T-helper 2 cell treated with Interferon-gamma antibody and Interleukin-4, amounts not matched to agents 100 ng/mL and 5 ng/mL, for 36 hours (primary cell): ENCODE measurements around the gene VPS39. TPM values are rescaled to one million over a fixed set of nuclear protein-coding genes. Genes with fewer than 3 reads are reported as not detected.

Experiments used
- intact Hi-C: fragments of 100-400 bp; cut with micrococcal nuclease; formaldehyde crosslinking; loops from one replicate; pipeline ENCODE4 v1.15.1; 2023
- total RNA-seq: library from RNA; stranded (reverse); gene quantifications from 2 replicates; pipeline ENCODE4 v1.2.3, GENCODE V29; 2022

Gene VPS39
- total RNA-seq, 1 donor from 2014 or later, result 74.1 TPM

DNA sequence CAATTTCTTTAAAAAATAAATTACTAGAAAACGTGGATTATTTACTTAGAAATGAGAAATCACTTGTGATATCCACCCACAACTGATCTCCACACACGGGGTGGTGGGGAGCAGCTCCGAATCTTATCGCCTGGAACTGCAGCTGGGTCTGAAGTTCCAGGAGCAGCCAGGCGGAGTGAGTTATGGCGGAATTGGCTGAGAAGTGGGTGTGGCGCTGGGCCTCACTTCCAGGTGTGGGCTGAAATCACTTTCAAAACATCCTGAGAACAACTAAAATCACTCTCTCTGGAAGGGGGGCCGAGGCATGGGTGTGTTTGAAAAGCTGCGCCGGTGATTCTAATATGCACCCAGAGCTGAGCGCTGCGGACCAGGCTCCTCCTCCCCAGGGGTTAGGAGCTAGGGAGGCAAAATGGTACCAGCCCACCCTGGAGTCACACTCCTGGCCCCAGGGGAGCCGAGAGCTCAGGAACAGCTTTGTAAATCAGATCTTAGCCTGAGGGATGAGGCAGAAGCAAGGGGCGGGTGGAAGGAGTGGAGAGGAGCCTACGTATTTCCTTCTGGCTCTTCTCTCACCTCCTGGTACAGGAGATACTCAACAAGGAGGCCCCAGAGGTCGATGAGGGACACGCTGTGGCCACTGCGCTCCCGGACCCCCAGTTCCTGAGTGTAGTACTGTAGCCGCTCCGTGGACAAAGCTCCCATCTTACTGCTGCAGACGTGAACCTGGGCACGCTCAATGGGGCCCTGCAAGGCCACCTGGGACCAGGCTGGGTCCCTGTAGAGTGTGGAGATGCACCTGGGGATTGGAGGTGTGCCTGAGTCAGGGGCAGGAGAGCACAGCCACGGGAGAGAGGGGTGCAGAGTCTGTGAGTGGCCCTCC lies 61.3 kb downstream of the VPS39 start:
- intact Hi-C loops, result no loop called here

DNA sequence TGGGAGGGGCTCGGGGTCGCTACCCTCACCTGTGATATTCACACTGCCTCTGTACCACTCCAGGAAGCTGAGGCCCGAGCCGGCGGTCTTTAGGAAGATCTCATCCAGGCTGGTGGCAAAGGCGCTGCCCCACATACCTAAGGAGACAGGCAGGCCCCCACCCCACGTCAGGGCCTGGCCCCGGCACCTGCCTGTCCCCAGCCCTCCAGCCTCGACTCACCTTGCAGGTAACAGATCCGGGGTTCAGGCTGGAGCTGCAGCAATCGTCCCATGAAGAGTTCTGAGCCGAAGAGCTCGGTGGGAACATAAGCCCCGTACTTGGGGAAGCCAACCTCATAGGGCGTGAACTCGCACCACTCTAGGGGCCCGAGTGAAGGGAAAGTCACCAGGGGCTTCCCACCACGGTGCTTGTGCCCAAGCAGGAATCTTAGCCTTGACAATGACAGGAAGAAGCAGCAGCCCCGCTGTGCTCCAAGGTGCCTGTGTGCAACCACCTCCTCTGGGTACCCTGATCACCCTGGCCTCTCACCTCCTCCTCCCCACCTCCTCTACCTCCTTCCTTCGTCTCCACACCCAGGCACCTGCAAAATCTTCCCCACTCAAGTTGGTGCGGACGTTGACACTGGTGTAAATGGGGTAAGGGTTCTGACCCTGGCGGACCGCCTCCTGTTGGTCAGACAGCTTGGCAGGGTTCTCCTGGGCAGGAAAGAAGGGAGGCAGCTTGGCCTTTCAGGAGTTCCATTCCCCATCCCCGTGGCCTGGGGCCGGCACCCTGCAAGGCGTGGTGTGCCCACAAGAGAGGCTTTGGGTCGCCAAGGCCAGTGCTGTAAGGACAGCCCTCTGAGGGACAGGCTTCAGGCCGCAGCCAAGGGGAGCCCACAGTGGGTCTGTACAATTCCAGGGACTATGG lies 62.3 kb downstream of the VPS39 start:
- intact Hi-C loops, result no loop called here

DNA sequence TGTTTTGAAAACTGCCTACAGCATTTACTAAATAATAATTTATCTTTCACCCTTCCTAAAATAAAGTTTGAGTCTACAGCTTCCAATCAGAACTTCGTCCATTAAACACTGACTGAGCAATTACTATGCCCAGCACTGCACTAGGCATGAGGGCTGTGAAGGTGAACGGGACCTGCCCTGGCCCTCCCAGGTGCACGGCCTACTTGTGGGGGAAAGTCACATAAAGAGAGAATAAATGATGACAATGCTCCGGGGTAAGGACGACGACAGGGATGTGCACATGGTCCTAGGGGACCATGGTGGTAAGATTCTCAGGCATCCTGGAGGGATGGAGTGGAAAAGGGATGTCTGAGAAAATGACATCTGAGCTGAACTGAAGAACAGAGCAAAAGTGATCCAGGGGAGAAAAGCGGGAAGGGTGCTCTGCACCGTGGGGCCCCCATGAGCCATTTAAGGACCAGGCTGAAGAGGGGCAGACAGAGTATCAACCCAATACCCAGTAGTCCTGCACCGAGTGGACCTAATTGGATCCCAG lies 63.2 kb downstream of the VPS39 start:
- intact Hi-C loops, result no loop called here

DNA sequence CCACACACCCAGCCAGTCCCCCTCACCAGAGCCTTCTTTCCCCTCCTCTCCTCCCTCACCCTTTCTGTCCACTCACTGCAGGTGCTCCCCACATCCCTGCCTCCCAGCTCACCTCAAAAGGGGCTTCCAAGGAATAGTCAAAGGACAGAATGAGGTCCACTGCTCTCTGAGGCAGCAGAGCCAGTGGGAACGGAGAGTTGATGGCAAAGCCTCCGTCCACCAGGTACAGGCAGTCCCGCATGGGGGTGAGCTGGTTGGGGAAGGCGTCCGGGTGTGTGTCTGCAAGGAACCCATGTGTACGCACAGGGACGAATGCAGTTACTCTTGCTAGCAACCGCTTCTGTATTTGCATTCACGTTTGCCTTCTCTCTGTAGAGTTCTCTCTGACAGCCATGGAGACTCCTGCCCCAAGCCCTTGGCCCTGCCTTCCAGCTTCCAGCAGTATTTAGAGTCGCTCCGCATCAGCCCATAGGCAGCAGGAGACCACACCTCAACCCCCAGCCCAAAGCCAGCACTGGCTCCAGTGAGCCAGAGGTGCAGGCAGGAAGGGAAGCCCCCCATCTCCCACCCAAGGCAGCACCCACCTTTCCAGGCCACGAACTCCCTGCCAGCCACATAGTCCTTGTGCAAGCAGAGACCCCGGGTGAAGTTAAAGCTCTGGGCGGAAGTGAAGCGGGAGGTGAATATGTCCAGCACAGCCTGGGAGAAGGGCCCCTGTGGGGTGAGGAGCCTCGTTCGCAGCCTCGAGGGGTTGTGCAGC lies 64.1 kb downstream of the VPS39 start:
- intact Hi-C loops, result no loop called here

DNA sequence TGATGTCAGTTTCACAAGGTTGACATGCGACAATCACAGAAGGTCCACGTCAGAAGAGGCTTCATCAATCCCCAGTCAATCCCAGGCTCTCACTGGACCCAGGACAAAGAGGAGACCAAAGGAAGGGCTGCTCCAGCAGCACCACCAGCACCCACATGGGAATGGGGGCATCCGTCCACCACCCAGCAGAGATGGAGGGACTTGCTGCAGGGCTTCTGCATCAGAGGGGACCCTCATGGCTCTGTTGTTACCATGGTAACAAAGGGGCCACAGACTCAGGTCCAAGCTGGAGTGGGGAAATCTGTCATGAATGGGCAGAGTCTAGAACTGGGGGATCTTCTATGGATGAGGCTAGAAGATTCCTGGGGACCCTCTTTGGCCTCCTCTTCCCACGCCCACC lies 64.7 kb downstream of the VPS39 start:
- intact Hi-C loops, result no loop called here

DNA sequence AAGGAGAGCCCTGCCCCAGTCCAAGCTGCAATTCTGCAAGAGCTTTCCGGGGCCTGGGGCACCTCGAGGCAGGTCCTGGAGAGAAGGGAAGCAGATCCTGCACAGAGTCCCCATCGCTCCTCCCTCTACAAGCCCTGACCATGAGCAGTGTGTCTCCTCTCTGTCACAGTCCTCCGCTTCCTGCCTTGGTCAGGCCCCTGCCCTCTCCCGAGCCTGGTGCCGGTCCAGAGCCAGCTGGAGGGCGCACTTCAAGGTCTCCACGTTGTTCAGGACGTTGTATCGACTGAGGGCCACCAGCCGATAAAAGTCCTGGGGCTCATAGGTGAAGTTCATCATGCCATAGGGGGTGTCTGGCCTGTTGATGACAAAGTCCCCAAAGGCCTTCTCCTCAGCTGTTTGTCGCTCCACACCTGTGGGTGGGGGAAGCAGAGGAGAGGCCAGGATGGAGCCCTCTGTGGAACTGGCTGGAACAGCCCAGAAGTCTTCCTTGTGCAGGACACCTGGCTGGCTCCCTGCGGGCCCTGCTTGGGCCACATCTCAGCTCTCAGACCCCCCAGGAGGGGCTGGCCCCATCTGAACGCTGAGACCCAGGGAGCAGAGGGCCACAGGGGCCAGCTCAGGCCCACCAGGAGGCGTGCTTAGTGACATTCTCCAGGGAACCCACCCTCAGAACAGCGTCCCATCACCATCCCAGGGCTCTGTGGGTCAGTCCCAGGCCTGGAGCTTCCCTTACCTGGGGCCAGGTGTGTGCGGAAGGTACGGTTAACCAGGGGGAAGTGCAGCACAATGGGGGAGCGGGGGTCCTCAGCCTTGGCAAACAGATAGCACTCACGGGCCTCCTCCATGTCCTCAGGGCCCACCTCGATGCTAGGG lies 66.1 kb downstream of the VPS39 start:
- intact Hi-C loops, result no loop called here

DNA sequence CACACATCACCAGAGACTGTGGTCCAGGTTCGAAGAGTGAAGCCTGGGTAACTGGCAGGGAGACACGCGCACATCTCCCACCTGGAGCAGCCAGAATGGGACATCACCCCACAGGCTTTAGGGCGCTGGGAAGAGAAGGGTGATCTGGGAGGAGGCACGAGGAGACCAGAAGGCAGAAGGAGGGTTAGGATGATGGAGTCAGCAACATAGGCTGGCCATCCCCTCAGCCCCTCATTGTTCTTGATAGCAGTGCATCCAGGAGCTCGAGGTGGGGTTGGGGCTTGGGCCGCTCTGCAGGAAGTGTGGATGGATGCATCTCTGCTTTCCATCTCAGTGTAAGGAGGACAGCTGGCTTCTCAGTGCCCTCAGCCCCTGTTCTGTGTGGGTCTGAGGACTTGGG lies 66.9 kb downstream of the VPS39 start:
- intact Hi-C loops, result no loop called here

DNA sequence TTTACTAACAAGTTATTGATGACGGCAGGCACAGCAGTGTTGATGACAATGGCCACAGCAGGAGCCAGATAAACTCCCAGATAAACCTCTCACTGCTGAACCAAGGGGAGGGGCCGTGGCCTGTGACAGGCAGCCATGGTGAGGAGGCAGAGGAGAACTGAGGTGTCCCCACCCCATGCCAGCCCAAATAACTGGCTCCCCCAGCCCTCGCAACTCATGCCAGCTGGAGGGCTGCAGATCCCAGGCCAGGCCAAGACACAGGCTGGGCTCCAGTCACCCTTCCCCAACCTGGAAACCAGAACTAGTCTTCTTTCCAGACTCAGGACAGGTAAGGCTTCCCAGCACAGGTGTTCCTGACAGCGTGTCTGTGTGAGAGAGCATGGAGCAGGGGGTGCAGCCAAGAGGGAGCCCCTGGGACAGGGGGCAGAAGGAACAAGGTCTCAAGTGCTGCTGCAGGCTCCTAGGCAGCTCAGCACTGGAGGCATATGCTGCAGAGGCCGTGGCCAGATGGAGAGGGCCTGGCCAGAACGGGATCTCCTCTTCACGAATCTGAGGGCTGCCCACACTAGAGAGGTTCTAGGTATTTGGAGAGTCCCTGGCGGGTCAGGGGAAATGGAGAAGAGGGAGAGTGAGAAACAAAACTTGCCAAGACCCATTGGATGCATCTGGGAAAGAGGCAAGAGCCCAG lies 67.6 kb downstream of the VPS39 start:
- intact Hi-C loops, result no loop called here

DNA sequence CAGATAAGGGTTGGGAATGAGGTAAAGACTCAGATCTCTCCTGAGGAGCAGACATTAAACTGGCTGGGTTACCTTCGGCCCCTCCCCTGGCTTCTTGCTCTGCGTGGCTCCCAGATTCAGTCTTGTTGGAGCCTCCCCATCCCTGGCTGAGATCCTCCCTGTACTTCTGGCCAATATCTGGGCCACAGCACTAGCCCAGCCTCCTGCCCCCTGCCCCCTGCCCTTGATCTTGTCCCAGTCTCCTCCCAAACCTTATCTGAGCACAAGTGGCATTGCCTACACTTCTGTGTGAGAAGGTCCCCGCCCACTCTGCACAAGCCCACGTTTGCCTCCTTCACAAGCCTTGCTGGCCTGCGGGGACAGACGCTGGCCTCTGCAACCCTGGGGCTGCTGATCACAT lies 68.5 kb downstream of the VPS39 start:
- intact Hi-C loops, result no loop called here

DNA sequence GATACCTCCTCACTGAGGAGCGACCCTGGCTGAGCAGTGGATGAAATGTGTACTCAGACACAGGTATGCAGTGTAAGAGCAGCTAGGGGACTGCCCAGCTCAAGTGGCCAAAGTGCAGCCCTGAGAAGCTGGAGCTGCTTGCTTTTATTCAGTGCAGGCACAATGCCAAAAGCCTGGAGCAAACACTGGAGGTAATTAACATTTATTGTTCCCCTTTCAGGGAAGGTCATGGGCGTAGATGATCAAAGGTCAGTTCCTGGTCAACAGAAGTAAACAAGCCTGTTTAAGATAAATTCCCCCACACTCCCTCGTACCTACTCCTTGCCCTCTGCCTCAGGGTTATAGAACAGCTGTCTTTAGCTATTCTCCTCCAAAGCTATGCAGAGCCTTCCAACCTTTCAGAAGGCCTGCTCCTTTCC lies 69.1 kb downstream of the VPS39 start:
- intact Hi-C loops, result no loop called here

DNA sequence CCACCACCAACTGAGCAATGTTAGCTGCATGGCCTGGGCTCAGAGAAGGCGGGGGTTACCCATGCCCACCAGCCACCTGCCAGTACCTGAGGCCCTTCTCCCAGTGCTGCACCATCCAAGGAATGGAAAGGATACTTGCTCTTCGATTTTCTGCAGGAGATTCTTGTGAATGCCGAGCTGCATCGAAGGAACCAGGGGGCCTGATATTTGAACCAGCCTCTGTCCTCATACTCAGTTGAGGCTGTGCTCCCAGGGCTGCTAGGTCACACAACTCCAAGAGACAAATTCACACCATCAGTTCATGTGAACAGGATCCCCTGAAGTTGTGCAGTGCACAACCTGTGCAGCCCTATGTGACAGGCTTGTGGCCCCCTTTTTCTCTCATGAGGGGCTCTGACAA lies 69.7 kb downstream of the VPS39 start:
- intact Hi-C loops, result no loop called here

DNA sequence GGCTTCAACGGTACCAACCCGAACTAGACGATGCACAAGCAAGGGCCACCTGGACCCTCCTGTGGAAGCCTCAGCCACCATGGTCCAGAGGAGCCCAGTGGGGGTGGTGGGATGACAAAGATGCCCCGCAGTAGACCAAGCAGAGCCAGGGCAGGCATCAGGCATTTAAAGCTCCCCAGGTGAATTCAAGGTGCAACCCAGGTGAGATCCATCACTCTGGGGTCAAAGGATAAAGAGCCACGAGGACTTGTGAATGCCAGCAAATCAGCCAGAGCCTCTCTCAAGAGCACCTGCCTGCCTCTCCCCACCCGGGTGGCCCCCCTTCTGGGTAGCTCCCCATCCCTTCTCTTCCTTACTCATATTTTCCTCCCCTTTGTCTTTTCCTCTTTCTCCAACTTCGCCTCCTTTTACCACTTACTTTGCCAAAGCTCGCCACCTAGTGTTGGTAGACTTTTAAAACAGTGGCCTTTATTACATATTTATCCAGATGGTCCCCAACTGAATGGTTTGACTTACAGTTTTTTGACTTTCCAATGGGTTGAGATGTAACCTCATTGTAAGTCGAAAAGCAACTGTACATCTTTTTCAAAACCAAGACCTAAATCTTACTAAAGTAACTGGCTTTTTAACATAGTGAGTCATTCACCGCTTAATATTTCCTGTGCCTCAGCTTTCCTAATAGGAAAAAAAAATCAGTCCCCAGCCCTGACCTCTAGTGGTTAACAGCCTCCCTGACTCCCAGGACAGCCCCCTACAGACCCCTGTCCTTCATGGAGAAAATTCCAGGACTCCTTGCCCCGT lies 70.4 kb downstream of the VPS39 start:
- intact Hi-C loops, result no loop called here

DNA sequence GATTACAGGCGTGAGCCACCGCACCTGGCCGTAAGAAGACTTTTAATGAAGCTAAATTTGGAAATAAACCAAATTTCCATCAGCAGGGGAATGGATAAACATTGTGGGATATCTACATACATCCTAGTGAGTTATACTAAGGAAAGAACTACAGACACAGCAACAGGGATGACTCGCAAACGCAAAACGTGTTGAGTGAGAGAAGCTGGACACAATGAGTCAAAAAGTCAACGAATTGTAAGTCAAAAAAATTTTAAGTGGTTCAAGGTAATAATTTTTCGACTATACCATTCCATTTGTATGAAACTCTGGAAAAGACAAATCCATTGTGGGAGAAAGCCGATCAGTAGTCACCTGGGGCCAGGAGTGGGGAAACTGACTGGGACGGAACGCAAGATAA lies 71.6 kb downstream of the VPS39 start:
- intact Hi-C loops, result no loop called here

DNA sequence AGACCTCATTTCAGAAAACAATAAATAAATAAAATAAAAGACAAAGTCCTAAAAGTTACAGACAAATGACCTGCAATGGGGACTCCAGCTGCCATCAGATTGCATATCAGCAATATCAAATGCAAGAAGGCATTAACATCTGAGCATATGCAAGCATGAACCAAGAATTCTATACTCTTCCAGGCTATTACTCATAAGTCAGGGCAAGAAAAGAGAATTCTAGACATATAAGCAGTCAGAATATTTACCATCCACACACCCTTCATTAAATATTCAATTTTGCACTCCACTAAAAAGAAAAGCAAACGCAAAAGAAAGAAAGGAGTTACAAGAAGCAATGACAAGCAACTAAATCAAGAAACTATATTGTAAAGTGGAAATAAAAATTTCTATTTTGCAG lies 72.8 kb downstream of the VPS39 start:
- intact Hi-C loops, result loop anchor here (2.0 kb wide), 1 partner anchor 147 kb away; no protein-coding TSS in a partner anchor

DNA sequence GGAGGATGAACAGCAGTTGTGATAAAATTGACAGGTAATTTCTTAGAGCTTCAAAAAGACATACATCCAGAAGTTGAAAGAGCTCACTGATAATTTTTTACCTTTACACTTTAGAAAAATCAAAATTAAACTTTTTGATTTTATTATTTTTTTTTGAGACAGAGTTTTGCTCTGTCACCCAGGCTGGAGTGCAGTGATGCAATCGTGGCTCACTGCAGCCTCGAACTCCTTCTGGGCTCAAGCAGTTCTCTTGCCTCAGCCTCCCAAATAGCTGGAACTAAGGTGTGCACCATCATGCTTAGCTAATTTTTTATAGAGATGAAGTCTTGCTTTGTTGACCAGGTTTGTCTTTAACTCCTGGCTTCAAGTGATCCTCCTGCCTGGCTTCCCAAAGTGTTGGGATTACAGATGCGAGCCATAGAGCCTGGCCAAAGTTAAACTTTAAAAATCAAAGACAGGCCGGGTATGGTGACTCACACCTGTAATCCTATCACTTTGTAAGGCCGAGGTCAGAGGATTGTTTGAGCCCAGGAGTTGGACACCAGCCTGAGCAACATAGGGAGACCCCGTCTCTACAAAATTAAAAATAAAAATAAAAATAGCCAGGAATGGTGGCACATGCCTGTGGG lies 73.4 kb downstream of the VPS39 start:
- intact Hi-C loops, result loop anchor here (2.0 to 5.0 kb wide), 2 partner anchors 67 to 146 kb away; no protein-coding TSS in a partner anchor

DNA sequence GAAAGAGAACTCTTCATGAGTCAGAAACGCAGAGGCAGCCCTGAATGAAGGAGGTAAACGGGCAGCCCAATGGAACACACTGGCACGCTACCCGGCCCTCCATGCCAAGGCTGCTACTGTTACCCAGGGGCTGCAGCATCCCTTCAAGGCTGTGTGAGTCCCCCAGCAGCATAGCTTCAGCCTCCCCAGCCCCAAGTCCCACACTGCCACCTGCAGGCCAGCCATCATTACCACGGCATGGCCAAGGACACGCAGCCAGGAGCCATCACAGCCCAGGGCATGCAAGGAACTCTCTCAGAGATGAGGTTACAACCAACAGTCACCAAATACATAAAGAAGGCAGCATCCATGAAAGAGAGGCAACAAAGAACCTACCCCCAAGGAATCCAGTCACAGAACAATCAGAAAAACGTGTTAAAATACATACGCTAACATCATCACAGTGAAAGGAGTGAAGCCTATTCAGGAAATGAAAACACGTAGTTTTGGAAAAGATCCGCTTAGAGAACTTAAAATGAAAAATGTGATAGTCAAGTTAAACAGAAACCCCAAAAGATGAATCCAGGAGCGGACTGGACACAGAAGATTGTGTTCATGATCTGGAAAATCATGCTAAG lies 74.1 kb downstream of the VPS39 start:
- intact Hi-C loops, result loop anchor here (2.0 to 5.0 kb wide), 2 partner anchors 67 to 145 kb away; no protein-coding TSS in a partner anchor

DNA sequence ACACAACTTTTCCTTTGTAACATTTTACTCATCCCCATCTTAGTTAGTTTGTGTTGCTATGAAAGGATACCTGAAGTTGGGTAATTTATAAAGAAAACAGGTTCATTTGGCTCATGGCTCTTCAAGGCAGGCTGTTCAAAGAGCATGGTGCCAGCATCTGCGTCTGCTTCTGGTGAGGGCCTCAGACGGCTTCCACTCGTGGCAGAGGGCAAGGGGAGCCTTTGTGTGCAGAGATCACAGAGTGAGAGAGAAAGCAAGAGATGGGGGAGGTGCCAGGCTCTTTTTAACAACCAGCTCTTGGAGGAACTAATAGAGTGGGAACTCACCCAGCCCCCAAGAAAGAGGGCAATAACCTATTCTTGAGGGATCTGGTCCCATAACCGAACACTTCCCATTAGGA lies 74.7 kb downstream of the VPS39 start:
- intact Hi-C loops, result loop anchor here (5.0 kb wide), 1 partner anchor 66 kb away; no protein-coding TSS in a partner anchor
